Psoas muscle (tissue), 8 donors: ENCODE measurements around the gene CGREF1. TPM values are rescaled to one million over a fixed set of nuclear protein-coding genes. Genes with fewer than 3 reads are reported as not detected.

Experiments used
- ATAC-seq, 4 donors: fragments of 200-7000 bp; cut with Tn5 transposase; one replicate each; pipeline ENCODE4 v1.9.1; 2020; ENCODE audit warnings: moderate library complexity in 3 of 4, mild to moderate bottlenecking in 2 of 4
- DNase-seq, 2 donors: peaks; one replicate each; pipeline ENCODE4 v3.0.0-alpha.2; 2020
- H3K27ac ChIP-seq: fragments of 200-600 bp; one replicate; pipeline ENCODE4 v1.8.0; 2022
- H3K27me3 ChIP-seq, 3 donors: fragments of 200-600 bp in 1 of 3; one replicate each; pipeline versions ENCODE4 v1.6.1 to v1.8.0; 2013 to 2022; ENCODE audit warnings: low read length in 2 of 3, mild to moderate bottlenecking in 2 of 3, moderate library complexity in 1 of 3; ENCODE audit not compliant: insufficient read depth in 3 of 3
- H3K36me3 ChIP-seq, 2 donors: fragments of 200-600 bp in 1 of 2; one replicate each; pipeline versions ENCODE4 v1.6.1 to v1.8.0; 2013 to 2022; ENCODE audit warnings: low read depth in 1 of 2, mild to moderate bottlenecking in 1 of 2, moderate library complexity in 1 of 2; ENCODE audit not compliant: insufficient read depth in 1 of 2
- H3K4me1 ChIP-seq: fragments of 200-600 bp; one replicate; pipeline ENCODE4 v1.8.0; 2022
- H3K4me3 ChIP-seq: fragments of 200-600 bp; one replicate; pipeline ENCODE4 v1.8.0; 2022; ENCODE audit warnings: mild to moderate bottlenecking
- H3K9me3 ChIP-seq: fragments of 200-600 bp; one replicate; pipeline ENCODE4 v1.8.0; 2022
- CTCF ChIP-seq: fragments of 200-600 bp; IDR thresholded peaks from one replicate; pipeline ENCODE4 v1.8.0; 2022; ENCODE audit warnings: antibody characterized with exemption
- WGBS, 3 donors: extraction: QIAGEN DNeasy Blood & Tissue Kit; methylation state at CpG; one replicate each; pipeline versions ENCODE4 v1.1.6 to v1.1.7; 2013; 5-methylcytosine and 5-hydroxymethylcytosine counted together
- intact Hi-C, 2 donors: fragments of 100-400 bp; cut with DNase I; formaldehyde crosslinking; loops; one replicate each; pipeline versions ENCODE4 v1.11.0 to v1.14.2; 2022
- polyA plus RNA-seq, 3 donors: library from polyadenylated mRNA; stranded (reverse); fragments of 200-250 nt; gene quantifications; one replicate each; pipeline ENCODE4 v1.2.3, GENCODE V29; 2013
- total RNA-seq, 4 donors: library from RNA; stranded (reverse); fragmentation: NEBNext Ultra II Directional in 2 of 4; extraction: Animal tissue kit (Norgen Biotek cat#: 25700) in 2 of 4; gene quantifications; one replicate each; pipeline versions ENCODE4 v1.2.1 to v1.2.4, GENCODE V29; 2021 to 2023
- donor health status: healthy with polysubstance abuse.
- donor health status: DM: no; HTN: no; CAD: no; lungs with moderate emphysema.
- donor health status: Bipolar disorder and iron deficiency.
- donor health status: healthy.
- donor health status: DM: yes; HTN: yes; CAD: no.
- donor health status: DM: no; HTN: no; CAD: no.
- donor health status: DM: no; HTN: no; CAD: no.
- donor health status: DM: yes; HTN: yes; CAD: no.

CGREF1 gene
- total and polyA plus RNA-seq, 7 donors, result 2.8 to 15.8 (median 6.6) TPM

- H3K27ac ChIP-seq, result no peak overlapping the region
- no peak overlapping the region for H3K4me3 ChIP-seq
- peaks cover 0 to 41% of the 10 kb centered on the region in 2 donors for H3K36me3 ChIP-seq
- no peak for ATAC-seq
- intact Hi-C loops, result no loop called here
- no peak for DNase-seq
- H3K27me3 ChIP-seq, result no peaks in the 10 kb centered on the region
- H3K4me1 ChIP-seq, result peaks cover 19% of the 10 kb centered on the region
- H3K9me3 ChIP-seq, result no peaks in the 10 kb centered on the region
- WGBS, 3 donors, result 60 to 72% (median 62%) methylated on average over 11 of the region's 11 CpGs
- no peak for TF ChIP-seq CTCF
Observed at GRCh38 chr2:27128668-27129571, 10.0 kb upstream of the CGREF1 start.

GRCh38 chr2:27127883-27128667 is 9.1 kb upstream of the CGREF1 start:
- no peak for DNase-seq
- ATAC-seq, result no peak
- H3K9me3 ChIP-seq, result no peaks in the 10 kb centered on the region
- peaks cover 15% of the 10 kb centered on the region for H3K4me1 ChIP-seq
- WGBS, 3 donors, result 75 to 83% (median 77%) methylated on average over 9 of the region's 9 CpGs
- H3K36me3 ChIP-seq, result peaks cover 0 to 37% of the 10 kb centered on the region in 2 donors
- no peaks in the 10 kb centered on the region for H3K27me3 ChIP-seq
- H3K4me3 ChIP-seq, result no peak overlapping the region
- H3K27ac ChIP-seq, result no peak overlapping the region
- TF ChIP-seq CTCF, result no peak
- intact Hi-C loops, result no loop called here

GRCh38 chr2:27126252-27126710 is 7.4 kb upstream of the CGREF1 start:
- H3K9me3 ChIP-seq, result no peaks in the 10 kb centered on the region
- no peak overlapping the region for H3K4me3 ChIP-seq
- no peak for TF ChIP-seq CTCF
- no peaks in the 10 kb centered on the region for H3K27me3 ChIP-seq
- DNase-seq, result peak; percentile 25 to 64
- peaks cover 0 to 19% of the 10 kb centered on the region in 2 donors for H3K36me3 ChIP-seq
- ATAC-seq, result peak; percentile 80 to 87 (median 84)
- intact Hi-C loops, result no loop called here
- 18 to 27% (median 21%) methylated on average over 5 of the region's 5 CpGs for WGBS, 3 donors
- peaks cover 12% of the 10 kb centered on the region for H3K4me1 ChIP-seq
- H3K27ac ChIP-seq, result peak overlapping the region; percentile 80

- WGBS, 3 donors, result 77 to 89% (median 78%) methylated on average over 3 of the region's 3 CpGs
- Histone ChIP-seq H3K27me3 (no peaks in the 10 kb centered on the region), H3K4me1 (peaks cover 12% of the 10 kb centered on the region), H3K9me3 (no peaks in the 10 kb centered on the region), H3K36me3 (peaks cover 0 to 7% of the 10 kb centered on the region in 2 donors), H3K4me3 (no peak overlapping the region), H3K27ac (peak overlapping the region; percentile 80)
- intact Hi-C loops, result no loop called here
- ATAC-seq (no peak), DNase-seq (no peak)
- TF ChIP-seq CTCF, result no peak
Observed at GRCh38 chr2:27125104-27125503, 6.2 kb upstream of the CGREF1 start.
